Uterus (tissue), 2 donors: ENCODE measurements around the gene TXK.

Source experiments
- CTCF ChIP-seq, 4 experiments: fragments of 200-600 bp in 2 of 4; fragments of 450-650 bp in 2 of 4; sonication (generic) in 2 of 4; IDR thresholded peaks; one replicate each; pipeline ENCODE4 v1.5.1; 2016 to 2019; ENCODE audit warnings: antibody characterized with exemption in 4 of 4, mild to moderate bottlenecking in 2 of 4, moderate library complexity in 1 of 4
- POLR2A ChIP-seq, 2 donors: fragments of 450-650 bp; IDR thresholded peaks; one replicate each; pipeline ENCODE4 v1.6.1; 2016; ENCODE audit warnings: antibody characterized with exemption in 2 of 2, mild to moderate bottlenecking in 1 of 2, moderate library complexity in 1 of 2

- TF ChIP-seq CTCF (IDR thresholded peaks at IDR 0.05) (no peak), POLR2A (IDR thresholded peaks at IDR 0.05) (no peak)
Measured at GRCh38 chr4:48035952-48036351, 98.1 kb downstream of the TXK start.
